ENCODE measurements around the gene HIC1. TPM values are rescaled to one million over a fixed set of nuclear protein-coding genes. Genes with fewer than 3 reads are reported as not detected.
A peak's percentile ranks its signal among the peaks of the same experiment; 100 is the strongest.

The HIC1 gene
- total RNA-seq, 1 donor from 2014 or later: 0.72 TPM

GRCh38 chr17:2106308-2106955 is 51.5 kb downstream of the HIC1 start:
- TF ChIP-seq CTCF (IDR thresholded peaks at IDR 0.05; ENCODE audit: unreplicated experiment): no peak
- Mint-ChIP-seq H3K4me3 (ENCODE audit: unreplicated experiment) (peak overlapping the region; percentile 32), H3K4me1 (ENCODE audit: unreplicated experiment) (peaks cover 24% of the 10 kb centered on the region), H3K36me3 (ENCODE audit: low read depth, unreplicated experiment) (no peaks in the 10 kb centered on the region), H3K9me3 (ENCODE audit: unreplicated experiment) (no peaks in the 10 kb centered on the region), H3K27me3 (ENCODE audit: unreplicated experiment) (peaks cover 1% of the 10 kb centered on the region), H3K27ac (ENCODE audit: unreplicated experiment) (peak overlapping the region; percentile 94)
- no peak for DNase-seq (ENCODE audit: low spot score)

- no peak for TF ChIP-seq CTCF (IDR thresholded peaks at IDR 0.05; ENCODE audit: unreplicated experiment)
- Mint-ChIP-seq H3K4me1 (ENCODE audit: unreplicated experiment) (peaks cover 24% of the 10 kb centered on the region), H3K27ac (ENCODE audit: unreplicated experiment) (peak overlapping the region; percentile 94), H3K4me3 (ENCODE audit: unreplicated experiment) (no peak overlapping the region), H3K27me3 (ENCODE audit: unreplicated experiment) (peaks cover 1% of the 10 kb centered on the region), H3K36me3 (ENCODE audit: low read depth, unreplicated experiment) (no peaks in the 10 kb centered on the region), H3K9me3 (ENCODE audit: unreplicated experiment) (no peaks in the 10 kb centered on the region)
- DNase-seq (ENCODE audit: low spot score): no peak
Measured at GRCh38 chr17:2107050-2107449, 52.1 kb downstream of the HIC1 start.

GRCh38 chr17:2107506-2107905 is 52.6 kb downstream of the HIC1 start:
- TF ChIP-seq CTCF (IDR thresholded peaks at IDR 0.05; ENCODE audit: unreplicated experiment): no peak
- H3K27ac Mint-ChIP-seq (ENCODE audit: unreplicated experiment): no peak overlapping the region
- no peak overlapping the region for H3K4me3 Mint-ChIP-seq (ENCODE audit: unreplicated experiment)
- DNase-seq (ENCODE audit: low spot score): no peak
- no peaks in the 10 kb centered on the region for H3K9me3 Mint-ChIP-seq (ENCODE audit: unreplicated experiment)
- H3K4me1 Mint-ChIP-seq (ENCODE audit: unreplicated experiment): peaks cover 24% of the 10 kb centered on the region
- H3K36me3 Mint-ChIP-seq (ENCODE audit: low read depth, unreplicated experiment): no peaks in the 10 kb centered on the region
- peaks cover 1% of the 10 kb centered on the region for H3K27me3 Mint-ChIP-seq (ENCODE audit: unreplicated experiment)

- no peaks in the 10 kb centered on the region for H3K9me3 Mint-ChIP-seq (ENCODE audit: unreplicated experiment)
Measured at GRCh38 chr17:2108170-2108569, 53.3 kb downstream of the HIC1 start.

More at GRCh38 chr17:2108170-2108569, 53.3 kb downstream of the HIC1 start:
- no peak for DNase-seq (ENCODE audit: low spot score)
- Mint-ChIP-seq H3K27ac (ENCODE audit: unreplicated experiment) (no peak overlapping the region), H3K27me3 (ENCODE audit: unreplicated experiment) (peaks cover 1% of the 10 kb centered on the region), H3K36me3 (ENCODE audit: low read depth, unreplicated experiment) (no peaks in the 10 kb centered on the region), H3K4me1 (ENCODE audit: unreplicated experiment) (peaks cover 24% of the 10 kb centered on the region), H3K4me3 (ENCODE audit: unreplicated experiment) (no peak overlapping the region)
- no peak for TF ChIP-seq CTCF (IDR thresholded peaks at IDR 0.05; ENCODE audit: unreplicated experiment)
